ENCODE results near the gene TBL1X.

Gene TBL1X

DNA sequence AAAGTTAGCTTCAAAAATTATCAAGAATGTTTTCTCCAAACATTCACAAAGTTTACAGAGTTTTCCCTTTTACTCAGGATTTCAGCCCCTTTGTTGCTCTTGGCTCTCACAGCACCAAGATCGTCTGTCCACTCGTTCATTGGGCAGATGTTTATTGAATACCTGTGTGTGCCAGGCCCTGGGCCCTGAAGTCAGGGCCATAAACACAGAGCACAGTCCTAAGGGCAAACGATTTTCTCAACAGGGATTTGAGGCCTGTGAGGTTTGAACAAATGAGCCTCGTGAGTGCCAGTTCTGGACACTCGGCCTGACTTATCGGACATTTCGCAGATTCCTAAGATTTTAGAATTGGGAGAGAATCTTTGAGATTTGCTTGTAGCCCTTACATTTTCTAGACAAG lies 142.1 kb downstream of the TBL1X start:
- no peaks in the 10 kb centered on the region for H3K9me3 Mint-ChIP-seq
- no peak for ATAC-seq (ENCODE audit: low read depth)
- H3K4me1 Mint-ChIP-seq: peaks cover 7% of the 10 kb centered on the region
- no peaks in the 10 kb centered on the region for H3K27me3 Mint-ChIP-seq
- H3K27ac Mint-ChIP-seq: no peak overlapping the region
- H3K4me3 Mint-ChIP-seq: no peak overlapping the region
- H3K36me3 Mint-ChIP-seq: peaks cover 2% of the 10 kb centered on the region
- DNase-seq (ENCODE audit: low spot score in 2 of 2): no peak

GRCh38 chrX:9609499-9609898 lies 144.6 kb downstream of the TBL1X start:
- Mint-ChIP-seq H3K4me3 (no peak overlapping the region), H3K36me3 (peaks cover 2% of the 10 kb centered on the region), H3K9me3 (no peaks in the 10 kb centered on the region), H3K4me1 (peaks cover 4% of the 10 kb centered on the region), H3K27ac (no peak overlapping the region), H3K27me3 (no peaks in the 10 kb centered on the region)
- no peak for ATAC-seq (ENCODE audit: low read depth)
- no peak for DNase-seq (ENCODE audit: low spot score in 2 of 2)

DNA sequence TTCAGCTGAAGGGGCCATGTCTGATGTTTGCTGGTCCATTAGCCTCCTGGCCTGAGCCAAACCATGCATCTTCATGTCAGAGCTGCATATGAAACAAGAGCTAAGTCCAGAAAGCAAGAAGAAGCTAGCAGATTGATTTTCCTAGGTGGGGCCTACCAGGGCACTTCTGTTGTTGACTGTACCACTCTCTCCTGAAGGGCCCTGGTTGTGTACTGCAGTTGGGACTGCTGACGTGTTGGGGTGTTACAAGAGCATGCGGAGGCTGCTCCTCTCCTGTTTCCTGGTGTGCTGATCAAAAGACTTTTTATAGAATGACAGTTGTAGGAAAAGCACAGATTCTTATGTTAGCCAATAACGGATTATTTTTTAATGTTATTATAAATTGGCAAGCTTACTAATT lies 145.1 kb downstream of the TBL1X start:
- no peaks in the 10 kb centered on the region for H3K9me3 Mint-ChIP-seq
- H3K27me3 Mint-ChIP-seq: no peaks in the 10 kb centered on the region
- ATAC-seq (ENCODE audit: low read depth) (no peak), DNase-seq (ENCODE audit: low spot score in 2 of 2) (no peak)
- peaks cover 4% of the 10 kb centered on the region for H3K4me1 Mint-ChIP-seq
- no peak overlapping the region for H3K4me3 Mint-ChIP-seq
- no peak overlapping the region for H3K27ac Mint-ChIP-seq
- H3K36me3 Mint-ChIP-seq: peaks cover 2% of the 10 kb centered on the region

GRCh38 chrX:9610771-9611392 lies 146.0 kb downstream of the TBL1X start:
- H3K27ac Mint-ChIP-seq: no peak overlapping the region
- ATAC-seq (ENCODE audit: low read depth): no peak
- no peak for DNase-seq (ENCODE audit: low spot score in 2 of 2)
- no peak overlapping the region for H3K4me3 Mint-ChIP-seq
- peaks cover 4% of the 10 kb centered on the region for H3K4me1 Mint-ChIP-seq
- no peaks in the 10 kb centered on the region for H3K9me3 Mint-ChIP-seq
- H3K36me3 Mint-ChIP-seq: peaks cover 2% of the 10 kb centered on the region
- no peaks in the 10 kb centered on the region for H3K27me3 Mint-ChIP-seq

DNA sequence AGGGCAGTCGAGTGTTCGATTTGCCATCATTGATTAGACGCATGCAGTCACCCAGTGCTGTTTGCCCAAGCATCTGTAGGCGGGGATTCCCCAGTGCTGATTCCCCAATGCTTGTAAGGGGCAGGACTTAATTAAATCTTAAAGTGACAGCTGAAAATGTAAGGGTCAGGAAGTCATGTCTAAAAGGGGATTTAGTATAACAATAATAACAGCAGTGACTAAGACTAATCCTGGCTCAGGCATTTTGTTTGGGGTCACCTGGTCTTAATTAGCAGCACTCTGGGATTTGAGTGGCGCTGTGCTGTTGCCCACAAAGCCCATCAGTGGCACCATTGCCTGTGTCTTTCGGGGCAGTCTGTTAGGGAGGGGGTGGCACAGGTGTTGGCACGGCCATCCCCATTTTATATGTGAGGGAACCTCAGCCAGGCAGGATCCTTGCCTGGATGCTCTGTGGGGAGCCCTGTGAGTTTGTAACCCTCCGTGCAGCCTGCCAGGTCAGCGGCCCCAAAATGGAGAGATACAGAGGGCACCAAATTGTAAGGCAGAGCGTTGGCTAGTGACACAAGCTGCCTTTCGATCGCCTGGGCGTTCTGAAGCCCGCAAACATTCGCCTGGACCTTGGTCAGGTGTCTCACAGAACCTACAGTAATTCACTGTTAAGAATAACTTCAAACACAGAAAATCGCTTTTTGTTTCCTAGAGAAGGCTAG lies 146.7 kb downstream of the TBL1X start:
- no peaks in the 10 kb centered on the region for H3K27me3 Mint-ChIP-seq
- H3K4me3 Mint-ChIP-seq: no peak overlapping the region
- H3K9me3 Mint-ChIP-seq: no peaks in the 10 kb centered on the region
- ATAC-seq (ENCODE audit: low read depth): no peak
- DNase-seq (ENCODE audit: low spot score in 2 of 2): no peak
- H3K4me1 Mint-ChIP-seq: peaks cover 4% of the 10 kb centered on the region
- peaks cover 2% of the 10 kb centered on the region for H3K36me3 Mint-ChIP-seq
- no peak overlapping the region for H3K27ac Mint-ChIP-seq

DNA sequence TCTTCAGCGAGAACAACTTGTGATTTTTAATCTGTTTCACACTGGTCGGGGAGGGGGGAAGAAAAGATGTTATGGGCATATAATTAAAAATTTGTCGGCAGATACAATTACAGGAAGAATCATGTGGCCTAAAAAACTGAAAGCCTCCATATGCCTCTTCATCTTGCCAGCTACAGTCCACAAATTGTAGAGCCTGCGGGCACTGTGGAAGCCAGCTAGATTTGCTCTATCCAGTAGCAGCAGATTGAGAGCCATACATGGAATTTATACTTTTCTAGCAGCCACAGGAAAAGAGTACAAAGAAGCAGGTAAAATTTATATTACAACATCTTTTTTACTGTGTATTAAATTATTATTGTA lies 147.3 kb downstream of the TBL1X start:
- Mint-ChIP-seq H3K27me3 (no peaks in the 10 kb centered on the region), H3K36me3 (peaks cover 2% of the 10 kb centered on the region), H3K4me3 (no peak overlapping the region), H3K4me1 (peaks cover 4% of the 10 kb centered on the region), H3K27ac (no peak overlapping the region), H3K9me3 (no peaks in the 10 kb centered on the region)
- DNase-seq (ENCODE audit: low spot score in 2 of 2) (no peak), ATAC-seq (ENCODE audit: low read depth) (no peak)

GRCh38 chrX:9614016-9614415 lies 149.2 kb downstream of the TBL1X start:
- Mint-ChIP-seq H3K4me3 (no peak overlapping the region), H3K9me3 (no peaks in the 10 kb centered on the region), H3K36me3 (peaks cover 9% of the 10 kb centered on the region), H3K27ac (no peak overlapping the region), H3K4me1 (peaks cover 6% of the 10 kb centered on the region), H3K27me3 (no peaks in the 10 kb centered on the region)
- DNase-seq (ENCODE audit: low spot score in 2 of 2) (no peak), ATAC-seq (ENCODE audit: low read depth) (no peak)

DNA sequence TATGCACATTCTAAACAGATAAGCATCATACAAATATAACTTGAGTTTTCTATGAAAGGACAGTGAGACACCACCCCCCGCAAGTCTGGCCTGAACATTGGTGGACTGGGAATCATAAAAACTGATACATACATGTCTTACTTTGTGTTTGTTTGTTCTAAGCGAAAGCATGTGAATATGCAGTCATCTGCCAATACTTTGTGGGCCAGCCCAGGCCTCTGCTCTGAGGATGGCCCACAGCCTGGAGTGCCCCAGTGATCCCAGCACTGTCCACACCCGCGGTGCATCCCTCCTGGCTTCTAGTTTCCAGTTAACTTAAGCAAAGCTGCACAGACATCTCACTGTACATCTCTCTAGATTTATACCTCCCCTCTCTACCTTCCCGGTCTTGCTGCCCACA lies 154.3 kb downstream of the TBL1X start:
- ATAC-seq (ENCODE audit: low read depth) (no peak), DNase-seq (ENCODE audit: low spot score in 2 of 2) (no peak)
- peaks cover 13% of the 10 kb centered on the region for H3K4me1 Mint-ChIP-seq
- H3K27ac Mint-ChIP-seq: no peak overlapping the region
- peaks cover 17% of the 10 kb centered on the region for H3K36me3 Mint-ChIP-seq
- H3K9me3 Mint-ChIP-seq: no peaks in the 10 kb centered on the region
- H3K27me3 Mint-ChIP-seq: no peaks in the 10 kb centered on the region
- H3K4me3 Mint-ChIP-seq: no peak overlapping the region

DNA sequence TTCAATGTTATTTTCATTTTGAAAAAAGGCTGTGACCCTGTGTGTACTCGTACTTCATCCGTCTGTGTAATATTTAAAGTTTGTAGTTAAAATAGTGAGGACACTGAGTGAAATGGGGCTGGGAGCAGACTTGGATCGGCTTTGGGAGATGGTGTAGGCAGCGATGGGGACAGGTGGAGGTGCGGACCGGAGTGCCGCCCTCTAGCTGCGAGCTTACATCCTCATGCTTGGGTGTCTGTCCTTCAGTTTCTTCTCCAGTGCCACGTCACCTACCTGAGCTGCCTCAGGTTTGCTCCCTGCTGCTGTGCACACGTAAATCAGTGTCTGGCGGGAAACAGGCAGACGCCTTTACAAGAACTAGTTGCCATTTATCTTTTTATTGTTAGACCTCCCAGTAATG lies 154.7 kb downstream of the TBL1X start:
- no peaks in the 10 kb centered on the region for H3K27me3 Mint-ChIP-seq
- no peak overlapping the region for H3K27ac Mint-ChIP-seq
- ATAC-seq (ENCODE audit: low read depth) (no peak), DNase-seq (ENCODE audit: low spot score in 2 of 2) (no peak)
- no peaks in the 10 kb centered on the region for H3K9me3 Mint-ChIP-seq
- H3K36me3 Mint-ChIP-seq: peaks cover 17% of the 10 kb centered on the region
- peaks cover 13% of the 10 kb centered on the region for H3K4me1 Mint-ChIP-seq
- H3K4me3 Mint-ChIP-seq: no peak overlapping the region

GRCh38 chrX:9622128-9622527 lies 157.3 kb downstream of the TBL1X start:
- Mint-ChIP-seq H3K4me3 (no peak overlapping the region), H3K4me1 (peaks cover 13% of the 10 kb centered on the region), H3K27ac (no peak overlapping the region), H3K27me3 (no peaks in the 10 kb centered on the region), H3K9me3 (no peaks in the 10 kb centered on the region), H3K36me3 (peaks cover 17% of the 10 kb centered on the region)
- no peak for DNase-seq (ENCODE audit: low spot score in 2 of 2)
- ATAC-seq (ENCODE audit: low read depth): no peak

- H3K9me3 Mint-ChIP-seq: no peaks in the 10 kb centered on the region
- no peak overlapping the region for H3K27ac Mint-ChIP-seq
- no peak overlapping the region for H3K4me3 Mint-ChIP-seq
- H3K27me3 Mint-ChIP-seq: no peaks in the 10 kb centered on the region
- DNase-seq (ENCODE audit: low spot score in 2 of 2) (no peak), ATAC-seq (ENCODE audit: low read depth) (no peak)
- H3K36me3 Mint-ChIP-seq: peaks cover 2% of the 10 kb centered on the region
- peaks cover 4% of the 10 kb centered on the region for H3K4me1 Mint-ChIP-seq
These were observed 161.5 kb downstream of the TBL1X start for GRCh38 chrX:9626379-9626778.

DNA sequence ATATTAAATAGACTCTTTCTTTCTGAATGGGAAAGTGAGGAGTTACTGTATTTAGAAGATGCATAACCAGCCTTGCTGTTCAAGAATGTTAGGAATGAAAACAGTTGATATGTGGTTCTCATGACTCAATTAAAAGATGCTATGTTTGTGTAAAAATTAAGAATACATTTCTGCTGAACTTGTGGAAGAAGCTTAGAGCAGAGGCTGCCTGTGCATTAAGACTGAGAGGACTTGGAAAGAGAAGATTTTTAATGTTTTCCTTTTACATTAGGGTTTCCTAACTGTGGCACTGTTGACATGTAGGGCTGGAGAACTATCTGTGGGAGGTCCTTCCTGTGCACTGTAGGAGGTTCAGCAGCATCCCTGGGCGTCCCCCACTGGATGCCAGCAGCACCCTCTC lies 163.1 kb downstream of the TBL1X start:
- no peak for ATAC-seq (ENCODE audit: low read depth)
- no peak for DNase-seq (ENCODE audit: low spot score in 2 of 2)
- H3K27ac Mint-ChIP-seq: no peak overlapping the region
- no peaks in the 10 kb centered on the region for H3K27me3 Mint-ChIP-seq
- peaks cover 2% of the 10 kb centered on the region for H3K36me3 Mint-ChIP-seq
- H3K4me3 Mint-ChIP-seq: no peak overlapping the region
- no peaks in the 10 kb centered on the region for H3K9me3 Mint-ChIP-seq
- no peaks in the 10 kb centered on the region for H3K4me1 Mint-ChIP-seq

DNA sequence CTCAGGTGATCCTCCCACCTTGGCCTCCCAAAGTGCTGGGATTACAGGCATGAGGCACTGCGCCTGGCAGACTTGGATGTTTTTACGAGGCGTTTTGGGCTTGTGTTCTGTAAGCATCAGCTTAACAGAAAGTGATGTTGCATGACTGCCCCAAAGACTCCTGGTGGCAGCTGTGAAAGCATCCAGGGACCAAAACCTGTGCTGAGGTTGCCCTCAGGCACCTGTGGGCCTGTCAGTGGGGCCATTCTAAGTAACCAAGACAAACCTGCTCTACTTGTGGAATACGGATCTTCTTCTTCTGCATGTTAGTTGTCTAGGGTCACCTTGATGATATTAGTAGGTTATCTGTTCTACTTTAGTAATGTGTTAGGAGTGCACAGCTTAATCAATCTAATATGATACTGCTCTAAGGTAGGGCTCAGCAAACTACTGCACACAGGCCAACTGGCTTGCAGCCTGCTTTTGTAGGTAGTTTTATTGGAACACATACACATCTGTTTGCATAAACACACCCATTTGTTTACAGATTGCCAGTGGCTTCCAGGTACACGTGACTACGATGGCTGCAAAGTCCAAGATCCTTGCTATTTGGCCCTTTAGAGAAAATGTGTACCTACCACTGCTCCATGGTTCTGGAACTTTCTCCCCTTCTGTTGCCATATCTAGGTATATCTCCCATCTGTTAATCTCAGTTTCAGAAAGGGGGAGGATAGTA lies 164.1 kb downstream of the TBL1X start:
- H3K4me3 Mint-ChIP-seq: no peak overlapping the region
- H3K4me1 Mint-ChIP-seq: no peaks in the 10 kb centered on the region
- ATAC-seq (ENCODE audit: low read depth): no peak
- H3K27me3 Mint-ChIP-seq: no peaks in the 10 kb centered on the region
- no peak overlapping the region for H3K27ac Mint-ChIP-seq
- no peak for DNase-seq (ENCODE audit: low spot score in 2 of 2)
- H3K9me3 Mint-ChIP-seq: no peaks in the 10 kb centered on the region
- peaks cover 2% of the 10 kb centered on the region for H3K36me3 Mint-ChIP-seq

GRCh38 chrX:9634551-9634950 lies 169.7 kb downstream of the TBL1X start:
- no peak overlapping the region for H3K27ac Mint-ChIP-seq
- no peaks in the 10 kb centered on the region for H3K27me3 Mint-ChIP-seq
- ATAC-seq (ENCODE audit: low read depth): no peak
- no peak for DNase-seq (ENCODE audit: low spot score in 2 of 2)
- no peaks in the 10 kb centered on the region for H3K9me3 Mint-ChIP-seq
- no peak overlapping the region for H3K4me3 Mint-ChIP-seq
- H3K4me1 Mint-ChIP-seq: peaks cover 6% of the 10 kb centered on the region
- H3K36me3 Mint-ChIP-seq: peaks cover 2% of the 10 kb centered on the region

All from memory B cell (primary cell).